ENCODE results near the gene TTC21A. TPM values are rescaled to one million over a fixed set of nuclear protein-coding genes. Genes with fewer than 3 reads are reported as not detected.

Gene TTC21A
- total RNA-seq, 1 experiment from 2014 or later, result 5.6 TPM

DNA sequence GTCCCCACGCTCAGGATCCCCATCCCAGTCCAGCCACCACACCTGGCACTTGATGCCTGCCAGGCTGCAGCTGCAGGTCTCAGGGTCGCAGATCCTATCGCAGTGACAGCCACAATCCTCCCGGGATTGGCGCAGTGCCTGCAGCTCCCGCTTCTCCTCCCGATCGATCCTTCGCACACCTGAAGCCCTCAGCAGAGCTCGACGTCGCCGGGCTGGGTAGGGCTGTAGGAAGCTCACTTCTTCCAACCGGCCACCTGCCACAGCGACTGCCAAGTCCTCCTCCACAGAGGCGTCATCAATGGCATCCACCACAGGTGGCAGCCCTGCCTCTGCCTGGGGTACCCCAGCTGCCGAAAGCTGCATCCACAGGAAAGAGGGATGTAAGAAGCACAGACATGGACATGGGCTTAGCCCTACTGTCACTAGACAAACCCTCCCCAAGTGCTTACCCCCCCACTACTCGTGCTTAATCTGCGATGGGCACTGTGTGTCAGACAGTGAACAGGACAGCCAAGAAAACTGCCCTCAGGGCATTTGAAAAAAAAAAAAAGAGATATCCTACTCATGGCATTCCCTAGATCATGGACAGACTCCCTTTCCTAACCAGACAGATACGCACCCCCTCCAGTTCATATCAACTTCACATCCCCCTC, 36.7 kb downstream of the TTC21A start:
- RAD21 ChIA-PET (ENCODE audit: low non-redundant PET in 1 of 2, low total read pairs in 2 of 2, uncharacterized antibody in 2 of 2, unreplicated experiment in 2 of 2), result no interaction called here
- Histone ChIP-seq H3K9me2 (ENCODE audit: insufficient read depth) (no peaks in the 10 kb centered on the region), H3K79me2 (ENCODE audit: insufficient read depth, low read length) (peaks cover 44% of the 10 kb centered on the region), H3K36me3 (ENCODE audit: control insufficient read depth in 1 of 2, insufficient read depth in 2 of 2, low read length in 2 of 2) (peaks cover 24 to 40% of the 10 kb centered on the region in 2 experiments), H3K9ac (ENCODE audit: low read length) (no peak overlapping the region), H4K20me1 (ENCODE audit: insufficient read depth) (peaks cover 15% of the 10 kb centered on the region; the same call in 1 of the 2 replicates), H3K4me2 (ENCODE audit: low read length) (no peak overlapping the region), H3K27ac (ENCODE audit: low read depth, low read length) (no peak overlapping the region), H3K4me1 (ENCODE audit: control insufficient read depth in 1 of 2, insufficient read depth in 2 of 2, low read length in 2 of 2) (peaks cover 62 to 67% of the 10 kb centered on the region in 2 experiments), H3K9me3 (ENCODE audit: control insufficient read depth in 1 of 2, insufficient read depth in 1 of 2, low read depth in 1 of 2, low read length in 2 of 2) (no peaks in the 10 kb centered on the region), H3K4me3 (replicated peaks in 1 of 2; ENCODE audit: low read depth in 1 of 2, low read length in 2 of 2) (no peak overlapping the region), H2AFZ (ENCODE audit: low read depth, low read length, poor library complexity, severe bottlenecking) (no peak overlapping the region), H3K27me3 (ENCODE audit: insufficient read depth, low read length) (no peaks in the 10 kb centered on the region)
- no TSS peak for BruUV-seq (replicated peaks)
- DNase-seq (ENCODE audit: low read depth, low spot score) (no peak), ATAC-seq (no peak)
- POLR2A ChIA-PET, result no interaction called here
- intact Hi-C loops (cut with micrococcal nuclease), result no loop called here
- CTCF ChIA-PET, result interaction anchor here (1.0 kb wide), 1 partner anchor 144 kb away, joined by 3 read pairs; no protein-coding TSS in a partner anchor
- no peak for TF ChIP-seq MAX (IDR thresholded peaks at IDR 0.05)
- no peak for TF ChIP-seq SRF (IDR thresholded peaks at IDR 0.05; ENCODE audit: low read depth)
- no peak for TF ChIP-seq SP1 (IDR thresholded peaks at IDR 0.05; ENCODE audit: low read depth)
- TF ChIP-seq TCF7L2 (IDR thresholded peaks at IDR 0.05; ENCODE audit: borderline replicate concordance, extremely low read depth, insufficient read depth, insufficient read length), result no peak
- no peak for TF ChIP-seq CBX3 (IDR thresholded peaks at IDR 0.05; ENCODE audit: low read depth)
- TF ChIP-seq EZH2 (IDR thresholded peaks at IDR 0.05), result no peak
- no peak for TF ChIP-seq ZFX (IDR thresholded peaks at IDR 0.05)
- TF ChIP-seq ZNF274 (IDR thresholded peaks at IDR 0.05; ENCODE audit: low read depth, low read length), result no peak
- TF ChIP-seq EZH2phosphoT487 (IDR thresholded peaks at IDR 0.05; ENCODE audit: borderline replicate concordance), result no peak
- no peak for TF ChIP-seq POLR2A (IDR thresholded peaks at IDR 0.05; ENCODE audit: borderline replicate concordance, extremely low read depth, insufficient read depth, insufficient read length)
- TF ChIP-seq FOSL1 (IDR thresholded peaks at IDR 0.05; ENCODE audit: low read depth), result no peak
- no peak for TF ChIP-seq YY1 (IDR thresholded peaks at IDR 0.05; ENCODE audit: extremely low read depth, insufficient replicate concordance, low read depth, low read length)
- TF ChIP-seq, protein P1, sequence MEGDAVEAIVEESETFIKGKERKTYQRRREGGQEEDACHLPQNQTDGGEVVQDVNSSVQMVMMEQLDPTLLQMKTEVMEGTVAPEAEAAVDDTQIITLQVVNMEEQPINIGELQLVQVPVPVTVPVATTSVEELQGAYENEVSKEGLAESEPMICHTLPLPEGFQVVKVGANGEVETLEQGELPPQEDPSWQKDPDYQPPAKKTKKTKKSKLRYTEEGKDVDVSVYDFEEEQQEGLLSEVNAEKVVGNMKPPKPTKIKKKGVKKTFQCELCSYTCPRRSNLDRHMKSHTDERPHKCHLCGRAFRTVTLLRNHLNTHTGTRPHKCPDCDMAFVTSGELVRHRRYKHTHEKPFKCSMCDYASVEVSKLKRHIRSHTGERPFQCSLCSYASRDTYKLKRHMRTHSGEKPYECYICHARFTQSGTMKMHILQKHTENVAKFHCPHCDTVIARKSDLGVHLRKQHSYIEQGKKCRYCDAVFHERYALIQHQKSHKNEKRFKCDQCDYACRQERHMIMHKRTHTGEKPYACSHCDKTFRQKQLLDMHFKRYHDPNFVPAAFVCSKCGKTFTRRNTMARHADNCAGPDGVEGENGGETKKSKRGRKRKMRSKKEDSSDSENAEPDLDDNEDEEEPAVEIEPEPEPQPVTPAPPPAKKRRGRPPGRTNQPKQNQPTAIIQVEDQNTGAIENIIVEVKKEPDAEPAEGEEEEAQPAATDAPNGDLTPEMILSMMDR (IDR thresholded peaks at IDR 0.05 in 2 of 3, conservative IDR thresholded peaks at IDR 0.05 in 1 of 3; ENCODE audit: borderline replicate concordance in 1 of 3, insufficient read depth in 1 of 3, low read depth in 2 of 3, low read length in 2 of 3), result no peak
- no peak for TF ChIP-seq POLR2AphosphoS5 (IDR thresholded peaks at IDR 0.05; ENCODE audit: low read depth, low read length)
- TF ChIP-seq, protein P2, sequence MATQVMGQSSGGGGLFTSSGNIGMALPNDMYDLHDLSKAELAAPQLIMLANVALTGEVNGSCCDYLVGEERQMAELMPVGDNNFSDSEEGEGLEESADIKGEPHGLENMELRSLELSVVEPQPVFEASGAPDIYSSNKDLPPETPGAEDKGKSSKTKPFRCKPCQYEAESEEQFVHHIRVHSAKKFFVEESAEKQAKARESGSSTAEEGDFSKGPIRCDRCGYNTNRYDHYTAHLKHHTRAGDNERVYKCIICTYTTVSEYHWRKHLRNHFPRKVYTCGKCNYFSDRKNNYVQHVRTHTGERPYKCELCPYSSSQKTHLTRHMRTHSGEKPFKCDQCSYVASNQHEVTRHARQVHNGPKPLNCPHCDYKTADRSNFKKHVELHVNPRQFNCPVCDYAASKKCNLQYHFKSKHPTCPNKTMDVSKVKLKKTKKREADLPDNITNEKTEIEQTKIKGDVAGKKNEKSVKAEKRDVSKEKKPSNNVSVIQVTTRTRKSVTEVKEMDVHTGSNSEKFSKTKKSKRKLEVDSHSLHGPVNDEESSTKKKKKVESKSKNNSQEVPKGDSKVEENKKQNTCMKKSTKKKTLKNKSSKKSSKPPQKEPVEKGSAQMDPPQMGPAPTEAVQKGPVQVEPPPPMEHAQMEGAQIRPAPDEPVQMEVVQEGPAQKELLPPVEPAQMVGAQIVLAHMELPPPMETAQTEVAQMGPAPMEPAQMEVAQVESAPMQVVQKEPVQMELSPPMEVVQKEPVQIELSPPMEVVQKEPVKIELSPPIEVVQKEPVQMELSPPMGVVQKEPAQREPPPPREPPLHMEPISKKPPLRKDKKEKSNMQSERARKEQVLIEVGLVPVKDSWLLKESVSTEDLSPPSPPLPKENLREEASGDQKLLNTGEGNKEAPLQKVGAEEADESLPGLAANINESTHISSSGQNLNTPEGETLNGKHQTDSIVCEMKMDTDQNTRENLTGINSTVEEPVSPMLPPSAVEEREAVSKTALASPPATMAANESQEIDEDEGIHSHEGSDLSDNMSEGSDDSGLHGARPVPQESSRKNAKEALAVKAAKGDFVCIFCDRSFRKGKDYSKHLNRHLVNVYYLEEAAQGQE (IDR thresholded peaks at IDR 0.05; ENCODE audit: low read depth), result no peak
- TF ChIP-seq, protein P3, sequence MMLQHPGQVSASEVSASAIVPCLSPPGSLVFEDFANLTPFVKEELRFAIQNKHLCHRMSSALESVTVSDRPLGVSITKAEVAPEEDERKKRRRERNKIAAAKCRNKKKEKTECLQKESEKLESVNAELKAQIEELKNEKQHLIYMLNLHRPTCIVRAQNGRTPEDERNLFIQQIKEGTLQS (IDR thresholded peaks at IDR 0.05), result no peak
- TF ChIP-seq RAD21 (IDR thresholded peaks at IDR 0.05; ENCODE audit: low read depth), result no peak

All from HCT116 (cell line).